Sigmoid colon (tissue), 7 donors: ENCODE data around the gene CTDP1. TPM values are rescaled to one million over a fixed set of nuclear protein-coding genes. Genes with fewer than 3 reads are reported as not detected.

Experiments used
- DNase-seq: peaks from one replicate; pipeline ENCODE4 v3.0.0-alpha.2; 2019
- H3K27ac ChIP-seq, 4 donors: fragments of 200-600 bp; sonication (generic); one replicate each; pipeline ENCODE4 v1.5.1; 2016 to 2019; ENCODE audit warnings: mild to moderate bottlenecking in 1 of 4
- H3K27me3 ChIP-seq, 3 donors: fragments of 200-600 bp; sonication (generic); one replicate each; pipeline ENCODE4 v1.5.1; 2019; ENCODE audit warnings: mild to moderate bottlenecking in 1 of 3
- H3K36me3 ChIP-seq, 4 donors: fragments of 200-600 bp; sonication (generic); one replicate each; pipeline ENCODE4 v1.5.1; 2016 to 2019
- H3K4me1 ChIP-seq, 4 donors: fragments of 200-600 bp; sonication (generic); one replicate each; pipeline ENCODE4 v1.5.1; 2017 to 2019
- H3K4me3 ChIP-seq, 4 donors: fragments of 200-600 bp; sonication (generic); one replicate each; pipeline ENCODE4 v1.5.1; 2017 to 2019; ENCODE audit warnings: mild to moderate bottlenecking in 2 of 4, moderate library complexity in 1 of 4
- H3K9me3 ChIP-seq, 4 donors: fragments of 200-600 bp in 3 of 4; sonication (generic) in 3 of 4; one replicate each; pipeline versions ENCODE4 v1.5.1 to v1.6.1; 2013 to 2019
- EP300 ChIP-seq, 4 donors: sonication (generic); formaldehyde crosslinking; IDR thresholded peaks; one replicate each; pipeline ENCODE4 v1.6.1; 2017; ENCODE audit warnings: antibody characterized with exemption in 4 of 4
- POLR2A ChIP-seq, 2 donors: fragments of 450-650 bp; IDR thresholded peaks; one replicate each; pipeline ENCODE4 v1.6.1; 2016; ENCODE audit warnings: antibody characterized with exemption in 2 of 2, mild to moderate bottlenecking in 2 of 2, moderate library complexity in 2 of 2
- POLR2AphosphoS5 ChIP-seq, 4 donors: sonication (generic); formaldehyde crosslinking; IDR thresholded peaks; one replicate each; pipeline ENCODE4 v1.6.1; 2017; ENCODE audit warnings: antibody characterized with exemption in 4 of 4
- WGBS, 2 donors: extraction: QIAGEN DNeasy Blood & Tissue Kit; methylation state at CpG; one replicate each; pipeline ENCODE4 v1.1.7; 2013; 5-methylcytosine and 5-hydroxymethylcytosine counted together
- intact Hi-C: fragments of 100-400 bp; cut with DNase I; formaldehyde crosslinking; loops from one replicate; pipeline ENCODE4 v1.15.1; 2023
- polyA plus RNA-seq, 3 donors: library from polyadenylated mRNA; stranded (reverse); fragments of 200-250 nt; gene quantifications; one replicate each; pipeline ENCODE4 v1.2.3, GENCODE V29; 2013
- total RNA-seq, 4 donors: library from RNA; depleted of rRNA; stranded (reverse); fragments of >200 nt; gene quantifications; one replicate each; pipeline ENCODE4 v1.1.0, GENCODE V29; 2016
- TF ChIP-seq, protein P1 (sequence below), 4 experiments: fragments of 450-650 bp in 3 of 4; fragments of 200-600 bp in 1 of 4; IDR thresholded peaks; one replicate each; pipeline ENCODE4 v1.5.1; 2016 to 2019; ENCODE audit warnings: antibody characterized with exemption in 4 of 4, mild to moderate bottlenecking in 3 of 4, moderate library complexity in 2 of 4
- donor health status: healthy with polysubstance abuse.
- donor health status: Bipolar disorder and iron deficiency.
- donor health status: healthy.

CTDP1 gene
- total and polyA plus RNA-seq, 7 donors = 11.1 to 25.9 (median 14.7) TPM

GRCh38 chr18:79657342-79657996, 22.1 kb upstream of the CTDP1 start:
- no peak overlapping the region for H3K4me3 ChIP-seq
- H3K4me1 ChIP-seq = no peaks in the 10 kb centered on the region
- H3K36me3 ChIP-seq = no peaks in the 10 kb centered on the region
- DNase-seq = no peak
- H3K27me3 ChIP-seq = peaks cover 0 to 3% (median 0%) of the 10 kb centered on the region in 3 donors
- intact Hi-C loops = no loop called here
- no peaks in the 10 kb centered on the region for H3K9me3 ChIP-seq
- no peak overlapping the region for H3K27ac ChIP-seq
- no peak for TF ChIP-seq POLR2AphosphoS5 (IDR thresholded peaks at IDR 0.05)
- TF ChIP-seq, protein P1, sequence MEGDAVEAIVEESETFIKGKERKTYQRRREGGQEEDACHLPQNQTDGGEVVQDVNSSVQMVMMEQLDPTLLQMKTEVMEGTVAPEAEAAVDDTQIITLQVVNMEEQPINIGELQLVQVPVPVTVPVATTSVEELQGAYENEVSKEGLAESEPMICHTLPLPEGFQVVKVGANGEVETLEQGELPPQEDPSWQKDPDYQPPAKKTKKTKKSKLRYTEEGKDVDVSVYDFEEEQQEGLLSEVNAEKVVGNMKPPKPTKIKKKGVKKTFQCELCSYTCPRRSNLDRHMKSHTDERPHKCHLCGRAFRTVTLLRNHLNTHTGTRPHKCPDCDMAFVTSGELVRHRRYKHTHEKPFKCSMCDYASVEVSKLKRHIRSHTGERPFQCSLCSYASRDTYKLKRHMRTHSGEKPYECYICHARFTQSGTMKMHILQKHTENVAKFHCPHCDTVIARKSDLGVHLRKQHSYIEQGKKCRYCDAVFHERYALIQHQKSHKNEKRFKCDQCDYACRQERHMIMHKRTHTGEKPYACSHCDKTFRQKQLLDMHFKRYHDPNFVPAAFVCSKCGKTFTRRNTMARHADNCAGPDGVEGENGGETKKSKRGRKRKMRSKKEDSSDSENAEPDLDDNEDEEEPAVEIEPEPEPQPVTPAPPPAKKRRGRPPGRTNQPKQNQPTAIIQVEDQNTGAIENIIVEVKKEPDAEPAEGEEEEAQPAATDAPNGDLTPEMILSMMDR (IDR thresholded peaks at IDR 0.05) = no peak
- TF ChIP-seq EP300 (IDR thresholded peaks at IDR 0.05) = no peak
- TF ChIP-seq POLR2A (IDR thresholded peaks at IDR 0.05) = no peak
- WGBS, 2 donors = 76 to 84% methylated on average over 21 of the region's 21 CpGs

- intact Hi-C loops = no loop called here
- Histone ChIP-seq H3K27ac (no peak overlapping the region), H3K27me3 (peaks cover 0 to 3% (median 0%) of the 10 kb centered on the region in 3 donors), H3K9me3 (no peaks in the 10 kb centered on the region), H3K4me1 (no peaks in the 10 kb centered on the region), H3K4me3 (no peak overlapping the region), H3K36me3 (no peaks in the 10 kb centered on the region)
- WGBS, 2 donors = 85 to 91% methylated on average over 12 of the region's 12 CpGs
- DNase-seq = no peak
- TF ChIP-seq POLR2AphosphoS5 (IDR thresholded peaks at IDR 0.05) = no peak
- no peak for TF ChIP-seq EP300 (IDR thresholded peaks at IDR 0.05)
- TF ChIP-seq, protein P1 (IDR thresholded peaks at IDR 0.05) = no peak
- TF ChIP-seq POLR2A (IDR thresholded peaks at IDR 0.05) = no peak
Observed at GRCh38 chr18:79658366-79658765, 21.2 kb upstream of the CTDP1 start.

GRCh38 chr18:79659733-79660132, 19.9 kb upstream of the CTDP1 start:
- intact Hi-C loops = no loop called here
- 86 to 88% methylated on average over 5 of the region's 5 CpGs for WGBS, 2 donors

DNA sequence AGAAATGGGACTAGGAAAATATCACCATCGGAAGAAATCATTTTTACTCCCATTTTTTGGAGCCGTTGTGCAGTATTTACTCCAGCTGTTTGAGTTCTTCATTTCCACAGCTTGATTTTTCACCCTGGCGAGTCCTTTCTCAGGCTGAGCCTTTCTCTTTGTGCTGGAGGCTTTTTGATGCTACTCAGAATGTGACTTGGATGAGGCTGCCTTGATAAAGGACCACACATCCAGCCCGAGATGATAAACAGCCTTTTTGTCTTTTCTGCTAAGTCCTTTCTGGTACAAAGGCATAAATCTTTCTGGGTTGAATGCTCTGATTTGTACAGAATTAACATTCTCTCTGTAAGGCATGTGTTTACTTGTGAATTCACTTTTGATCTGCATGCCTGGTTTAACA, 17.6 kb upstream of the CTDP1 start:
- Histone ChIP-seq H3K4me3 (no peak overlapping the region), H3K27ac (no peak overlapping the region), H3K27me3 (peaks cover 0 to 3% (median 0%) of the 10 kb centered on the region in 3 donors), H3K4me1 (no peaks in the 10 kb centered on the region), H3K9me3 (no peaks in the 10 kb centered on the region), H3K36me3 (no peaks in the 10 kb centered on the region)
- 71 to 79% methylated on average over 4 of the region's 4 CpGs for WGBS, 2 donors
- TF ChIP-seq, protein P1 (IDR thresholded peaks at IDR 0.05) = no peak
- TF ChIP-seq EP300 (IDR thresholded peaks at IDR 0.05) (no peak), POLR2AphosphoS5 (IDR thresholded peaks at IDR 0.05) (no peak), POLR2A (IDR thresholded peaks at IDR 0.05) (no peak)
- no peak for DNase-seq
- intact Hi-C loops = no loop called here

More at GRCh38 chr18:79659733-79660132, 19.9 kb upstream of the CTDP1 start:
- Histone ChIP-seq H3K27ac (no peak overlapping the region), H3K4me3 (no peak overlapping the region), H3K36me3 (no peaks in the 10 kb centered on the region), H3K27me3 (peaks cover 0 to 3% (median 0%) of the 10 kb centered on the region in 3 donors), H3K9me3 (no peaks in the 10 kb centered on the region), H3K4me1 (no peaks in the 10 kb centered on the region)
- DNase-seq = no peak
- TF ChIP-seq, protein P1 (IDR thresholded peaks at IDR 0.05) = no peak
- TF ChIP-seq POLR2A (IDR thresholded peaks at IDR 0.05) (no peak), POLR2AphosphoS5 (IDR thresholded peaks at IDR 0.05) (no peak), EP300 (IDR thresholded peaks at IDR 0.05) (no peak)

DNA sequence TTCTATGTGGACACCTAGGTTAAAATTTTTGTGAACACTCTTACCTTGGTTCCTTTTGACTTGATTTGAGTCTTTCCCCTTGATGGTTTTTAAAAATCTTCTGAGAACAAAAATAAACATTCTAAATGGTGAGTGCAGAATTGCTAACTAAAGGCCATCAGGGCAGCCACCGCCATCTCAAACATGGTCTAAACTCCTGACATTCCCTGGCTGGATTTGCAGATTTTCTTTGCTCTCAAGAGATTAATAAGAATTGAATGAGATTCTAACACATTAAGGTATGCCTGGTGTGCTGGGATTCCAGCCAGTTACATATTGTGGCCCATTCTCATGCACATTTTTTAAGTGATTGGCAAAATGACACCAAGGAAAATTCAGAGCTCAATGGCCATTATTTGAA, 17.2 kb upstream of the CTDP1 start:
- TF ChIP-seq EP300 (IDR thresholded peaks at IDR 0.05) (no peak), POLR2A (IDR thresholded peaks at IDR 0.05) (no peak), POLR2AphosphoS5 (IDR thresholded peaks at IDR 0.05) (no peak)
- TF ChIP-seq, protein P1 (IDR thresholded peaks at IDR 0.05) = no peak
- no peaks in the 10 kb centered on the region for H3K36me3 ChIP-seq
- H3K27me3 ChIP-seq = peaks cover 0 to 3% (median 0%) of the 10 kb centered on the region in 3 donors
- 89 to 93% methylated on average over 1 of the region's 1 CpG for WGBS, 2 donors
- DNase-seq = no peak
- H3K27ac ChIP-seq = no peak overlapping the region
- intact Hi-C loops = no loop called here
- H3K9me3 ChIP-seq = no peaks in the 10 kb centered on the region
- H3K4me1 ChIP-seq = no peaks in the 10 kb centered on the region
- no peak overlapping the region for H3K4me3 ChIP-seq
